ENCODE measurements around the gene MCC.

DNA sequence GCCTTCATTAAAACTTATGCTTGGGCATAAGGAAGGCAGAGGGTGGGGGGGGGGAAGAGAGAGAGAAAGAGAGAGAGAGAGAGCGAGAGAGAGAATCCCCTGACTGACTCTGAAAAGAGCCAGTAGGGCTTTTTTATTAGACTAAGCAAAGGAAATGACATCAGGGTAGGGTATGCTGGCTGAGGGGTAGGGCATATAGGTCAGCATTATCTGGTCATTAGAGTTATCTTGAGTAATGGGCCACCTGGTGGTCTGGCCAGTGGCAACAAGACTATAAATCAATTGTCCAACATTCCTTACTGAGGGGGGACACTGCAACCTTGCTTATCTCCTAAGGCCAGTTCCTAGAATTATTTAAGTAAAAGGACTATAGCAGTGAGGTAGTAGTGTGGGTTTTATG is 120.7 kb downstream of the MCC start:
- TF ChIP-seq, protein P1, sequence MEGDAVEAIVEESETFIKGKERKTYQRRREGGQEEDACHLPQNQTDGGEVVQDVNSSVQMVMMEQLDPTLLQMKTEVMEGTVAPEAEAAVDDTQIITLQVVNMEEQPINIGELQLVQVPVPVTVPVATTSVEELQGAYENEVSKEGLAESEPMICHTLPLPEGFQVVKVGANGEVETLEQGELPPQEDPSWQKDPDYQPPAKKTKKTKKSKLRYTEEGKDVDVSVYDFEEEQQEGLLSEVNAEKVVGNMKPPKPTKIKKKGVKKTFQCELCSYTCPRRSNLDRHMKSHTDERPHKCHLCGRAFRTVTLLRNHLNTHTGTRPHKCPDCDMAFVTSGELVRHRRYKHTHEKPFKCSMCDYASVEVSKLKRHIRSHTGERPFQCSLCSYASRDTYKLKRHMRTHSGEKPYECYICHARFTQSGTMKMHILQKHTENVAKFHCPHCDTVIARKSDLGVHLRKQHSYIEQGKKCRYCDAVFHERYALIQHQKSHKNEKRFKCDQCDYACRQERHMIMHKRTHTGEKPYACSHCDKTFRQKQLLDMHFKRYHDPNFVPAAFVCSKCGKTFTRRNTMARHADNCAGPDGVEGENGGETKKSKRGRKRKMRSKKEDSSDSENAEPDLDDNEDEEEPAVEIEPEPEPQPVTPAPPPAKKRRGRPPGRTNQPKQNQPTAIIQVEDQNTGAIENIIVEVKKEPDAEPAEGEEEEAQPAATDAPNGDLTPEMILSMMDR (conservative IDR thresholded peaks at IDR 0.05; ENCODE audit: low read length) = no peak
- TF ChIP-seq EZH2phosphoT487 (IDR thresholded peaks at IDR 0.05; ENCODE audit: borderline replicate concordance, low read depth, low read length) = no peak
